K562 (cell line): ENCODE measurements around the gene SLC4A3. TPM values are rescaled to one million over a fixed set of nuclear protein-coding genes. Genes with fewer than 3 reads are reported as not detected.

Experiments
- AFF1 ChIP-seq, 2 experiments: fragments of 450-650 bp; IDR thresholded peaks; 2 replicates each; pipeline ENCODE4 v1.6.1; 2018; ENCODE audit warnings: mild to moderate bottlenecking in 2 of 2, low read depth in 1 of 2; ENCODE audit not compliant: partially characterized antibody in 2 of 2
- ARID4B ChIP-seq: sonication (generic); formaldehyde crosslinking; IDR thresholded peaks from 2 replicates; pipeline ENCODE4 v1.8.0; 2022; ENCODE audit warnings: mild to moderate bottlenecking, missing genetic modification reagents
- CHD1 ChIP-seq: fragments of 200-600 bp; sonication (generic); IDR thresholded peaks from one replicate; pipeline ENCODE4 v1.6.1; 2012; ENCODE audit warnings: mild to moderate bottlenecking, moderate library complexity, low read length, inconsistent platforms
- FOXO4 ChIP-seq: fragments of 450-650 bp; formaldehyde crosslinking; IDR thresholded peaks from 2 replicates; pipeline ENCODE4 v1.4.0; 2020; ENCODE audit warnings: mild to moderate bottlenecking, moderate library complexity
- MCM7 ChIP-seq, 2 experiments: fragments of 450-650 bp; IDR thresholded peaks; 2 replicates each; pipeline ENCODE4 v1.6.1; 2016 to 2018
- MEF2A ChIP-seq: IDR thresholded peaks from 2 replicates; pipeline ENCODE4 v1.6.1; 2011; ENCODE audit warnings: low read depth, mild to moderate bottlenecking, low read length, moderate library complexity; ENCODE audit not compliant: control insufficient read depth
- PREB ChIP-seq: sonication (generic); formaldehyde crosslinking; IDR thresholded peaks from 2 replicates; pipeline ENCODE4 v1.8.1; 2023; ENCODE audit warnings: mild to moderate bottlenecking, missing genetic modification reagents
- TFAP4 ChIP-seq: sonication (generic); formaldehyde crosslinking; IDR thresholded peaks from 2 replicates; pipeline ENCODE4 v1.8.0; 2022; ENCODE audit warnings: missing genetic modification reagents, mild to moderate bottlenecking, moderate library complexity, borderline replicate concordance
- ZBTB7A ChIP-seq: IDR thresholded peaks from 2 replicates; pipeline ENCODE4 v1.6.1; 2011; ENCODE audit warnings: low read depth, mild to moderate bottlenecking, low read length, moderate library complexity, borderline replicate concordance; ENCODE audit not compliant: control insufficient read depth
- ZNF140 ChIP-seq: fragments of 250-450 bp; sonication (Bioruptor Pico); IDR thresholded peaks from 2 replicates; pipeline ENCODE4 v1.8.0; 2021; ENCODE audit warnings: moderate library complexity, mild to moderate bottlenecking, inconsistent platforms
- ZNF277 ChIP-seq: fragments of 250-450 bp; sonication (Bioruptor Pico); IDR thresholded peaks from 2 replicates; pipeline ENCODE4 v1.8.0; 2022; ENCODE audit warnings: inconsistent platforms, mild to moderate bottlenecking, moderate library complexity, borderline replicate concordance
- polyA plus RNA-seq, 8 experiments: library from polyadenylated mRNA; depleted of rRNA in 4 of 8; stranded (reverse) in 5 of 8; unstranded in 3 of 8; fragments of >200 nt; fragmentation: Nextera tagmentation in 2 of 8; fragmentation: Illumina TruSeq in 1 of 8; extraction: Ambion mirVana in 2 of 8; extraction: Trizol in 1 of 8; gene quantifications; 2 replicates each; pipeline versions ENCODE4 v1.2.1 to v1.2.3, GENCODE V29; 2011 to 2014; ENCODE audit warnings: inconsistent platforms in 1 of 8, missing spikeins in 1 of 8
- total RNA-seq, 7 experiments: library from RNA; depleted of rRNA in 6 of 7; stranded (reverse); fragments of >200 nt in 6 of 7; fragmentation: Illumina TruSeq in 2 of 7; extraction: Trizol in 2 of 7; gene quantifications; 2 replicates each; pipeline versions ENCODE4 v1.2.1 to v1.2.3, GENCODE V29; 2011 to 2021; ENCODE audit warnings: low replicate concordance in 1 of 7

The SLC4A3 gene
- total and polyA plus RNA-seq, 9 of the 15 experiments (the other 6 are each of a cell fraction or from before 2014, with no cell fraction given): 0.04 to 0.31 (median 0.16) TPM; not detected in 5

- TF ChIP-seq FOXO4 (no peak), ZNF277 (CRISPR knock-in tag) (no peak), TFAP4 (CRISPR knock-in tag) (no peak), AFF1 (IDR thresholded peaks at IDR 0.05; ENCODE audit: low read depth in 1 of 2, partially characterized antibody in 2 of 2) (no peak), MCM7 (IDR thresholded peaks at IDR 0.05) (no peak), ARID4B (no peak), CHD1 (no peak), PREB (CRISPR knock-in tag) (no peak), ZNF140 (CRISPR knock-in tag) (no peak), ZBTB7A (no peak), MEF2A (no peak)
Observed at GRCh38 chr2:219608399-219608964, 18.9 kb upstream of the SLC4A3 start (continued).
